HG03432 (cell line): ENCODE measurements around the gene PPP4R3B.
A peak's percentile ranks its signal among the peaks of the same experiment; 100 is the strongest.
"Not testable (repeated sequence)": the region's sequence is repeated elsewhere in the genome, so short reads cannot be mapped to it uniquely, and the experiment has no call there.

ENCODE experiments used
- ATAC-seq: cut with Tn5 transposase; IDR thresholded peaks from one replicate; pipeline ENCODE4 v1.9.1; 2021; ENCODE audit warnings: mild to moderate bottlenecking, moderate library complexity; ENCODE audit not compliant: unreplicated experiment

Gene PPP4R3B

GRCh38 chr2:55596795-55597194 is 20.6 kb downstream of the PPP4R3B start:
- not testable (repeated sequence) for ATAC-seq

- no peak for ATAC-seq
Measured at GRCh38 chr2:55595536-55595935, 21.9 kb downstream of the PPP4R3B start.

- no peak for ATAC-seq
Measured at GRCh38 chr2:55592130-55592529, 25.3 kb downstream of the PPP4R3B start.

GRCh38 chr2:55590810-55591440 is 26.5 kb downstream of the PPP4R3B start:
- ATAC-seq = peak; percentile 93

- no peak for ATAC-seq
Measured at GRCh38 chr2:55585451-55586080, 31.9 kb downstream of the PPP4R3B start.

GRCh38 chr2:55581874-55582547 is 35.4 kb downstream of the PPP4R3B start:
- ATAC-seq = no peak

GRCh38 chr2:55581435-55581834 is 36.0 kb downstream of the PPP4R3B start:
- no peak for ATAC-seq

DNA sequence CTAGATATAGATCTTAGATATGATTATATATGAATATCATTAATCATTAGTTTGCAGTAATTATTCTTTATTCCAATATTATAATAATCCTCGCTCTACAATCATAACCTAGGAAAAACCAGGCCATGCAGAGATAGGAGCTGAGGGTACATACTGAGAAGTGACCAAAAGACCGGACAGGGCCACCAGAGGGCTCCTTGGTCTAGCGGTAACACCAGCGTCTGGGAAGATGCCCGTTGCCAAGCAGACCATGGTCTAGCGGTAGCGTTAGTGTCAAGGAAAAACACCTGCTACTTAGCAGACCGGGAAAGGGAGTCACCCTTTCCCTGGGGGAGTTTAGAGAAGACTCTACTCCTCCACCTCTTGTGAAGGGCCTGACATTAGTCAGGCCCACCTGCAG is 48.4 kb downstream of the PPP4R3B start:
- not testable (repeated sequence) for ATAC-seq

DNA sequence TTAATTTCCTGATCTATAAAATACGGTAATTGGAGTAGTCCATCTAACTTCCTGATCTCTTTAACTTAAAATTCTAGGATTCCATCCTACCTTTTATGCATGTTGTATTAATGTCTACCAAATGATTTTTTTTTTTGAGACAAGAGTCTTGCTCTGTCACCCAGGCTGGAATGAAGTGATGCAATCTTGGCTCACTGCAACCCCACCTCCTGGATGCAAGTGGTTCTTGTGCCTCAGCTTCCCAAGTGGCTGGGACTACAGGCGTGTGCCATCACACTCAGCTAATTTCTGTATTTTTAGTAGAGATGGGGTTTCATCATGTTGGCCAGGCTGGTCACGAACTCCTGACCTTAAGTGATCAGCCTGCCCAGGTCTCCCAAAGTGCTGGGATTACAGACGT is 50.1 kb downstream of the PPP4R3B start:
- no peak for ATAC-seq

GRCh38 chr2:55565613-55566012 is 51.8 kb downstream of the PPP4R3B start:
- ATAC-seq = no peak

- ATAC-seq = no peak
Measured at GRCh38 chr2:55560855-55561254, 56.6 kb downstream of the PPP4R3B start.

DNA sequence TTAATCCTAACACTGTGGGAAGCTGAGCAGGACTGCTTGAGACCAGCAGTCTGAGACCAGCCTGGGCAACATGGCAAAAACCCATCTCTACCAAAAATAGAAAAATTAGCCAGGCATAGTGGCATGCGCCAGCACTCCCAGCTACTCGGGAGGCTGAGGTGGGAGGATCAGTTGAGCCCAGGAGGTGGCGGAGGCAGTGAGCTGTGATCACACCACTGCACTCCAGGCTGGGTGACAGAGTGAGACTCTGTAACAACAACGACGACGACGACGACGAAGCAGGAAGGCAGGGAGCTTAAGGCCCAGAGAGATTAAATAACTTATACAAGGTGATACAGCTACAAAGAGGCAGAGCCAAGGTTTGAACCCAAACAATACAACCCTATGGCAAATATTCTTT is 60.6 kb downstream of the PPP4R3B start:
- ATAC-seq = no peak

DNA sequence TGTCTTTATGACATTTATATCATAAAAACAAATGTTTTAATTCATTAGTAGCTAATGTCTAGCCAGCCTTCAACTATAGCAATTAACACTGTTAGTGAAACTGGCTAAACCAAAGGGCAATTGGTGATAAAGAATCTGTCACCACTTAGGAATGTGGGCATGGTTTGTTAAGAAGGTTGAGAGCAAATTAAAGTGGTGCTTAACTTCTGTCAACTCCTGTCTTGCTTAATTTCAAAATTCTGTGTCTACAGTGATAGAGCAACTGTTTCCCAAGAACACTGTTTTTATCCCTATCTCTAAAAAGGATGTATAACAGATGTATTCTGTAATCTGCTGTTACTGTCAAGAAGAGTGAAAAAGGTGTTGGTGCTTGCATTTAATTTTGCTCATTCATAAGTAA is 61.4 kb downstream of the PPP4R3B start:
- no peak for ATAC-seq

DNA sequence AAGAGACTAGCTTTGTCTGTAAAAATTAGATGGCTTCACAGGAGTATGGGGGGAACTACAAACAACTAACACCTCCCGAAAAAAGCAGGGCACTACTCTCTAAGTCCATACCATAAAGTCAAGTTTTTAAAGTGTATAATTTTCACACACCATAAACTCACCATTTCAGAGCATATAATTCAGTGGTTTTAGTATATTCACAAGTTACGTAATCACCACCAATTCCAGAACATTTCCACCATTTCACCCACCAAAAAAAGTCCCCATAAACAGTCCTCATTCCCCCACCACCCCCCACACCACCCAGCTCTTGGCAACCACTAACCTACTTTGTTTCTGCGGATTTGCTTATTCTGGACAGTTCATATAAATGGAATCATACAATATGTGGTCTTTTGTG is 64.1 kb downstream of the PPP4R3B start:
- ATAC-seq = no peak

DNA sequence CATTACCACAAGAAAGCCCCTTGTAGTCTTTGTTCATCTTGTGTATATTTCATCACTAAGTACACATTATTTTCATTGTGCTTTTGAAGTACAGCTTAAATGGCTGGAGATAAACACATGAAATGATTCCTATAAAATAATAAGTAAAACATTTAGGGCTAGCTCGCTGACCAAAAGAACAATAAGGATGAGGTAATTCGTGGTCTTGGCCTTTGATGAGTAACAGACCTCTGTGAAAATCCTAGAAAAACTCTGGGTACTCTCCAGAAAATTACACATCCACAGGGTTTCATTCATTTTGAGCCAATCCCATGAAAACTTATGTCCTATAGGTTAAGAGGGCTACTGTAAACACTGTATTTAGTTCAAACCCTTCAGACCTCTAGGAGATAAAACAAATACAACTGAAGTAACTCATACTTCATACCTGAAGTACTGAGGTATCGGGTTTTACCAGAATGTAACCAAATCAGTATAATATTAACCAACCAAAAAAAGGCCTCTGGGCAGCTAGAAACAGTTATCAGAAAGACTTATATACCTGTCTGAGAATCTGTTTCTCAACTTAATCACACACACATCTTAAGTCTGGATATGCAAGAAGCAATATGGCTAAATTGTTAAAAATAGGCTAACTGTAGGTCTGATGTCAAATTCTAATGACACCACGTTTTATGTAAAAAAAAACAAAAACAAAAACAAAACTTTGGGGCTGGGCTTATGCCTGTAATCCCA is 66.9 kb downstream of the PPP4R3B start:
- ATAC-seq = no peak

- not testable (repeated sequence) for ATAC-seq
Measured at GRCh38 chr2:55547679-55548078, 69.7 kb downstream of the PPP4R3B start.

DNA sequence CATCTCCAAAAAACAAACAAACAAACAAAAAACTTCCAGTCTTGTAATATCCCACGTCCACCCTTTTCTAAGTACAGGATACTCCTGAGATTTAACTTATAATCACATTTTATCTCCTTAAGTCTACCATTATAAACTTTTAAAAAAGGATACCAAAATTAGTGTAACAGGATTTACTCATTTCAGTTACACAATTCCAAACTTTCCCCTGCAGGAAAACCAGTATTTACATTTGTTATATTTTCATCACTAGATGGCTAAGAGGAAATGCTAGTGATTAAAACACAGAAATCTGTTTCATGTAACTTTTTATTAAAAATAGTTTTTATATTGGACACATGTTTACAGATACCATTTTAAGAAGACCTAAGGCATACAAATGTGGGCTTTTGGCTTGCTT is 70.4 kb downstream of the PPP4R3B start:
- ATAC-seq = no peak

DNA sequence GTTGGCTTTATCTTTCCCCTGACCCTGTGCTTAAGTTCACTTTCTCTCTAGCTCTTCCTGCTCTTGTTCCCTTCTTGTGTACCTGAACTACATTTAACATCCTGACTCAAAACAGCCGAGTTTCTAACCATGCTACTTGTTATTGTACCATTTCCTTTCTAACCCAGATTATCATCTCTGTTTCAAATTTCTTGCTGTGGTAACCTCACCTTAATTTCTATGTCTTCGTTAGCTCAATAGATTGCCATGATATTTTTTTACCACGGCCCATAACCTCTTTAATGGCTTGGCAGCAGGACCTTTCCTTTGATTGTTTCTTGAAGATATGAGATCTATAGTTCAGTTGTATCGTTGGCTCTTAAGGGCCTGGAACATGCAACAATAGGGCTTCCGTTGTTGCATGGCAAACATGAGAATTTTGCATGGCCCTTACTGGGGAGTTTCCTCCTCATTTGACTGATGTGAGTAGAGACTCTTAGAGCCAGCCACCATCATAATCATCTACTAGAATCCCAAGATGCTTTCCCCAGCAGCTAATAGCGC is 86.8 kb downstream of the PPP4R3B start:
- no peak for ATAC-seq

GRCh38 chr2:55526174-55526573 is 91.2 kb downstream of the PPP4R3B start:
- no peak for ATAC-seq

- no peak for ATAC-seq
Measured at GRCh38 chr2:55524884-55525437, 92.5 kb downstream of the PPP4R3B start.
